Liver (tissue), 9 donors: Measurements from ENCODE around the gene TCEA2. TPM values are rescaled to one million over a fixed set of nuclear protein-coding genes. Genes with fewer than 3 reads are reported as not detected.

Experiments used
- DNase-seq: peaks from one replicate; pipeline ENCODE4 v3.0.0-alpha.2; 2017; ENCODE audit warnings: low spot score
- H3K27ac ChIP-seq, 2 donors: one replicate each; pipeline ENCODE4 v1.7.0; 2013; ENCODE audit warnings: inconsistent platforms in 2 of 2, low read length in 2 of 2, control low read depth in 1 of 2, low read depth in 1 of 2, mild to moderate bottlenecking in 1 of 2
- H3K27me3 ChIP-seq, 4 donors: one replicate each; pipeline versions ENCODE4 v1.6.1 to v1.7.0; 2013; ENCODE audit warnings: low read length in 3 of 4, inconsistent platforms in 1 of 4, mild to moderate bottlenecking in 1 of 4, moderate library complexity in 1 of 4; ENCODE audit not compliant: control insufficient read depth in 4 of 4, insufficient read depth in 4 of 4
- H3K36me3 ChIP-seq, 4 donors: one replicate each; pipeline versions ENCODE4 v1.6.1 to v1.7.0; 2013; ENCODE audit warnings: low read length in 3 of 4, mild to moderate bottlenecking in 3 of 4, low read depth in 1 of 4, moderate library complexity in 1 of 4; ENCODE audit not compliant: control insufficient read depth in 4 of 4, insufficient read depth in 3 of 4
- H3K4me1 ChIP-seq, 4 donors: one replicate each; pipeline versions ENCODE4 v1.6.1 to v1.7.0; 2013; ENCODE audit warnings: low read length in 3 of 4, mild to moderate bottlenecking in 3 of 4, moderate library complexity in 1 of 4; ENCODE audit not compliant: control insufficient read depth in 4 of 4, insufficient read depth in 4 of 4
- H3K4me3 ChIP-seq, 3 donors: one replicate each; pipeline versions ENCODE4 v1.6.1 to v1.7.0; 2013; ENCODE audit warnings: low read length in 3 of 3, control low read depth in 1 of 3, low read depth in 1 of 3, mild to moderate bottlenecking in 1 of 3
- H3K9ac ChIP-seq, 2 donors: one replicate each; pipeline ENCODE4 v1.7.0; 2013; ENCODE audit warnings: low read length in 2 of 2, mild to moderate bottlenecking in 2 of 2, moderate library complexity in 2 of 2, control low read depth in 1 of 2, low read depth in 1 of 2
- H3K9me3 ChIP-seq, 4 donors: one replicate each; pipeline versions ENCODE4 v1.6.1 to v1.7.0; 2013; ENCODE audit warnings: low read length in 3 of 4; ENCODE audit not compliant: control insufficient read depth in 4 of 4
- ATF3 ChIP-seq: IDR thresholded peaks from 2 replicates; pipeline ENCODE4 v1.6.1; 2016; ENCODE audit warnings: antibody characterized with exemption
- FOXA1 ChIP-seq: IDR thresholded peaks from 2 replicates; pipeline ENCODE4 v1.6.1; 2016; ENCODE audit warnings: antibody characterized with exemption
- GABPA ChIP-seq, 2 donors: IDR thresholded peaks in 1 of 2; conservative IDR thresholded peaks in 1 of 2; 2 replicates each; pipeline ENCODE4 v1.6.1; 2016; ENCODE audit warnings: antibody characterized with exemption in 2 of 2, mild to moderate bottlenecking in 1 of 2, moderate library complexity in 1 of 2
- HNF4G ChIP-seq: IDR thresholded peaks from 2 replicates; pipeline ENCODE4 v1.6.1; 2016; ENCODE audit warnings: antibody characterized with exemption
- JUND ChIP-seq, 2 donors: IDR thresholded peaks; 2 replicates each; pipeline ENCODE4 v1.6.1; 2016; ENCODE audit warnings: antibody characterized with exemption in 2 of 2
- RAD21 ChIP-seq, 2 donors: IDR thresholded peaks; 2 replicates each; pipeline ENCODE4 v1.6.1; 2016; ENCODE audit warnings: antibody characterized with exemption in 2 of 2, mild to moderate bottlenecking in 2 of 2
- RXRA ChIP-seq, 2 donors: IDR thresholded peaks; 2 replicates each; pipeline ENCODE4 v1.6.1; 2017 to 2018; ENCODE audit warnings: antibody characterized with exemption in 2 of 2, mild to moderate bottlenecking in 1 of 2
- SP1 ChIP-seq: IDR thresholded peaks from 2 replicates; pipeline ENCODE4 v1.6.1; 2018; ENCODE audit warnings: antibody characterized with exemption, mild to moderate bottlenecking
- TAF1 ChIP-seq: conservative IDR thresholded peaks from 2 replicates; pipeline ENCODE4 v1.6.1; 2016; ENCODE audit warnings: antibody characterized with exemption, mild to moderate bottlenecking
- YY1 ChIP-seq: IDR thresholded peaks from 2 replicates; pipeline ENCODE4 v1.6.1; 2016; ENCODE audit warnings: antibody characterized with exemption, mild to moderate bottlenecking
- WGBS: extraction: QIAGEN DNeasy Blood & Tissue Kit; methylation state at CpG from one replicate; pipeline ENCODE4 v1.1.7; 2013; 5-methylcytosine and 5-hydroxymethylcytosine counted together
- polyA plus RNA-seq, 2 donors: library from polyadenylated mRNA; stranded (reverse) in 1 of 2; unstranded in 1 of 2; fragments of 200-250 nt in 1 of 2; fragments of >200 nt in 1 of 2; fragmentation: Nextera tagmentation in 1 of 2; extraction: Ambion mirVana in 1 of 2; gene quantifications; one replicate each; pipeline versions ENCODE4 v1.2.1 to v1.2.3, GENCODE V29; 2013 to 2015
- total RNA-seq, 2 donors: library from RNA; depleted of rRNA; stranded (reverse); fragments of >200 nt; gene quantifications; one replicate each; pipeline ENCODE4 v1.2.3, GENCODE V29; 2014
- TF ChIP-seq, protein P1 (sequence below): IDR thresholded peaks from 2 replicates; pipeline ENCODE4 v1.6.1; 2016; ENCODE audit warnings: antibody characterized with exemption
- TF ChIP-seq, protein P2 (sequence below): IDR thresholded peaks from 2 replicates; pipeline ENCODE4 v1.6.1; 2016; ENCODE audit warnings: antibody characterized with exemption
- TF ChIP-seq, protein P3 (sequence below): IDR thresholded peaks from 2 replicates; pipeline ENCODE4 v1.6.1; 2016; ENCODE audit warnings: antibody characterized with exemption, mild to moderate bottlenecking
- TF ChIP-seq, protein P4 (sequence below): fragments of 150-350 bp; IDR thresholded peaks from 2 replicates; pipeline ENCODE4 v1.5.1; 2017; ENCODE audit warnings: improper control_type of control experiment, low read depth, low read length; ENCODE audit not compliant: missing input control
- donor health status: healthy.
- donor health status: healthy.
- donor health status: healthy.
- donor health status: healthy.
- donor health status: healthy.

TCEA2 gene
- total and polyA plus RNA-seq, 4 donors = 4.6 to 22.6 (median 11.8) TPM

DNA sequence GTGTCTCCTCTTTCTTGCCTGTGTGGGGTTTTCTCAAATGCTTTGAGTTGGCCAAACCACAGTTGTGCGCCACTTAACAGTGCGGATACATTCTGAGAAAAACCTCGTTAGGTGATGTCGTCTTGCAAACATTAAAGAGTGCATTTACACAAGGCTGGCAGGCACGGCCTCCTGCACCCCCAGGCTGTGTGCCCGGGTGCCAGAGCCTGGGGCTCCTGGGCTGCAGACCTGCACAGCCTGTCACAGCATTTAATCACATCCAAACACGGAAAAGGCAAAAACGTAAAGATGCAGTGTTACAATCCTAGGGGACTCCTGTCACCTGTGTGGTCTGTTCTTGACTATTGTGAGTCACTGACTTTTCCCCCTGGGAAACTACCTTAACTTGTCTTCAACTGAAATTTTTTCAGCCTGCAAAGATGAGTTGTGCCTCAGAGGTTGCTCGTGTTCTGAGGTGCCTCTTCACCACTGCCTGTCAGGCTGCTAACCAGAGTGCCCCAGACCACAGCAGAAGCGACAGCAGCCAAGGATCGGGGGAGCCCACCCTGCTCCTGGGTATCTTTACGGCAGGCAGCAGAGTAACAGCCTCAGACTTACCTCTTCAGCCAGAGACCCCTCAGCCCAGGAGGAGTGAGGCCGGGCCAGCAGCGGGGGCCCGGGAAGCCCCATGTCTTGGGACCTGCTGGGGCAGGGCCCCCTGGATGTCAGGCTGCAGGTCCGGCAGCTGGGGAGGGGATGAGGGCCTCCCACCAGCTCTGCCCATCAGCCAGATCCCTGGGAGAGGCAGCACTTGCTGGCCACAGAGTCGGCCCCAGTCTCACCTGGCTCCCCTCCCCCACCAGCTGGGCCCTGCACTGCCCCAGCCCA is 27.7 kb upstream of the TCEA2 start:
- WGBS = 87% methylated on average over 17 of the region's 17 CpGs
- Histone ChIP-seq H3K27ac (no peak overlapping the region), H3K36me3 (peaks cover 5 to 35% (median 13%) of the 10 kb centered on the region in 4 donors), H3K4me1 (peaks cover 4 to 19% (median 11%) of the 10 kb centered on the region in 4 donors), H3K9me3 (no peaks in the 10 kb centered on the region), H3K9ac (no peak overlapping the region), H3K4me3 (no peak overlapping the region), H3K27me3 (peaks cover 0 to 3% (median 0%) of the 10 kb centered on the region in 4 donors)
- DNase-seq = no peak
- TF ChIP-seq, protein P1, sequence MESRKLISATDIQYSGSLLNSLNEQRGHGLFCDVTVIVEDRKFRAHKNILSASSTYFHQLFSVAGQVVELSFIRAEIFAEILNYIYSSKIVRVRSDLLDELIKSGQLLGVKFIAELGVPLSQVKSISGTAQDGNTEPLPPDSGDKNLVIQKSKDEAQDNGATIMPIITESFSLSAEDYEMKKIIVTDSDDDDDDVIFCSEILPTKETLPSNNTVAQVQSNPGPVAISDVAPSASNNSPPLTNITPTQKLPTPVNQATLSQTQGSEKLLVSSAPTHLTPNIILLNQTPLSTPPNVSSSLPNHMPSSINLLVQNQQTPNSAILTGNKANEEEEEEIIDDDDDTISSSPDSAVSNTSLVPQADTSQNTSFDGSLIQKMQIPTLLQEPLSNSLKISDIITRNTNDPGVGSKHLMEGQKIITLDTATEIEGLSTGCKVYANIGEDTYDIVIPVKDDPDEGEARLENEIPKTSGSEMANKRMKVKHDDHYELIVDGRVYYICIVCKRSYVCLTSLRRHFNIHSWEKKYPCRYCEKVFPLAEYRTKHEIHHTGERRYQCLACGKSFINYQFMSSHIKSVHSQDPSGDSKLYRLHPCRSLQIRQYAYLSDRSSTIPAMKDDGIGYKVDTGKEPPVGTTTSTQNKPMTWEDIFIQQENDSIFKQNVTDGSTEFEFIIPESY = no peak
- TF ChIP-seq JUND (IDR thresholded peaks at IDR 0.05) (no peak), FOXA1 (no peak), GABPA (IDR thresholded peaks at IDR 0.05 in 1 of 2, conservative IDR thresholded peaks at IDR 0.05 in 1 of 2) (no peak), SP1 (no peak), RXRA (IDR thresholded peaks at IDR 0.05) (no peak), YY1 (no peak)
- TF ChIP-seq, protein P2, sequence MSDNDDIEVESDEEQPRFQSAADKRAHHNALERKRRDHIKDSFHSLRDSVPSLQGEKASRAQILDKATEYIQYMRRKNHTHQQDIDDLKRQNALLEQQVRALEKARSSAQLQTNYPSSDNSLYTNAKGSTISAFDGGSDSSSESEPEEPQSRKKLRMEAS = no peak
- TF ChIP-seq, protein P3, sequence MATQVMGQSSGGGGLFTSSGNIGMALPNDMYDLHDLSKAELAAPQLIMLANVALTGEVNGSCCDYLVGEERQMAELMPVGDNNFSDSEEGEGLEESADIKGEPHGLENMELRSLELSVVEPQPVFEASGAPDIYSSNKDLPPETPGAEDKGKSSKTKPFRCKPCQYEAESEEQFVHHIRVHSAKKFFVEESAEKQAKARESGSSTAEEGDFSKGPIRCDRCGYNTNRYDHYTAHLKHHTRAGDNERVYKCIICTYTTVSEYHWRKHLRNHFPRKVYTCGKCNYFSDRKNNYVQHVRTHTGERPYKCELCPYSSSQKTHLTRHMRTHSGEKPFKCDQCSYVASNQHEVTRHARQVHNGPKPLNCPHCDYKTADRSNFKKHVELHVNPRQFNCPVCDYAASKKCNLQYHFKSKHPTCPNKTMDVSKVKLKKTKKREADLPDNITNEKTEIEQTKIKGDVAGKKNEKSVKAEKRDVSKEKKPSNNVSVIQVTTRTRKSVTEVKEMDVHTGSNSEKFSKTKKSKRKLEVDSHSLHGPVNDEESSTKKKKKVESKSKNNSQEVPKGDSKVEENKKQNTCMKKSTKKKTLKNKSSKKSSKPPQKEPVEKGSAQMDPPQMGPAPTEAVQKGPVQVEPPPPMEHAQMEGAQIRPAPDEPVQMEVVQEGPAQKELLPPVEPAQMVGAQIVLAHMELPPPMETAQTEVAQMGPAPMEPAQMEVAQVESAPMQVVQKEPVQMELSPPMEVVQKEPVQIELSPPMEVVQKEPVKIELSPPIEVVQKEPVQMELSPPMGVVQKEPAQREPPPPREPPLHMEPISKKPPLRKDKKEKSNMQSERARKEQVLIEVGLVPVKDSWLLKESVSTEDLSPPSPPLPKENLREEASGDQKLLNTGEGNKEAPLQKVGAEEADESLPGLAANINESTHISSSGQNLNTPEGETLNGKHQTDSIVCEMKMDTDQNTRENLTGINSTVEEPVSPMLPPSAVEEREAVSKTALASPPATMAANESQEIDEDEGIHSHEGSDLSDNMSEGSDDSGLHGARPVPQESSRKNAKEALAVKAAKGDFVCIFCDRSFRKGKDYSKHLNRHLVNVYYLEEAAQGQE = no peak

GRCh38 chr20:64035933-64036345 is 27.1 kb upstream of the TCEA2 start, which contains the start of gene C20orf204:
Gene C20orf204, plus strand, starts transcription at chr20:64036182. Its CDS starts 142 bp downstream, at chr20:64036324.
- WGBS = 80% methylated on average over 10 of the region's 10 CpGs
- no peak for DNase-seq
- Histone ChIP-seq H3K4me1 (peaks cover 4 to 19% (median 11%) of the 10 kb centered on the region in 4 donors), H3K9ac (no peak within 1 kb of the TSS), H3K27me3 (peaks cover 0 to 3% (median 0%) of the 10 kb centered on the region in 4 donors), H3K9me3 (no peaks in the 10 kb centered on the region), H3K4me3 (no peak within 1 kb of the TSS), H3K36me3 (peaks cover 5 to 29% (median 13%) of the 10 kb centered on the region in 4 donors), H3K27ac (no peak within 1 kb of the TSS)
- TF ChIP-seq RXRA (IDR thresholded peaks at IDR 0.05) = no peak
- TF ChIP-seq HNF4G = no peak
- TF ChIP-seq, protein P1 = no peak
- TF ChIP-seq TAF1 = no peak
- TF ChIP-seq, protein P2 = no peak
- TF ChIP-seq JUND (IDR thresholded peaks at IDR 0.05) = no peak
- TF ChIP-seq FOXA1 = no peak
- TF ChIP-seq, protein P4, sequence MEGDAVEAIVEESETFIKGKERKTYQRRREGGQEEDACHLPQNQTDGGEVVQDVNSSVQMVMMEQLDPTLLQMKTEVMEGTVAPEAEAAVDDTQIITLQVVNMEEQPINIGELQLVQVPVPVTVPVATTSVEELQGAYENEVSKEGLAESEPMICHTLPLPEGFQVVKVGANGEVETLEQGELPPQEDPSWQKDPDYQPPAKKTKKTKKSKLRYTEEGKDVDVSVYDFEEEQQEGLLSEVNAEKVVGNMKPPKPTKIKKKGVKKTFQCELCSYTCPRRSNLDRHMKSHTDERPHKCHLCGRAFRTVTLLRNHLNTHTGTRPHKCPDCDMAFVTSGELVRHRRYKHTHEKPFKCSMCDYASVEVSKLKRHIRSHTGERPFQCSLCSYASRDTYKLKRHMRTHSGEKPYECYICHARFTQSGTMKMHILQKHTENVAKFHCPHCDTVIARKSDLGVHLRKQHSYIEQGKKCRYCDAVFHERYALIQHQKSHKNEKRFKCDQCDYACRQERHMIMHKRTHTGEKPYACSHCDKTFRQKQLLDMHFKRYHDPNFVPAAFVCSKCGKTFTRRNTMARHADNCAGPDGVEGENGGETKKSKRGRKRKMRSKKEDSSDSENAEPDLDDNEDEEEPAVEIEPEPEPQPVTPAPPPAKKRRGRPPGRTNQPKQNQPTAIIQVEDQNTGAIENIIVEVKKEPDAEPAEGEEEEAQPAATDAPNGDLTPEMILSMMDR = no peak
- TF ChIP-seq GABPA (IDR thresholded peaks at IDR 0.05 in 1 of 2, conservative IDR thresholded peaks at IDR 0.05 in 1 of 2) = no peak
- no peak for TF ChIP-seq SP1
- TF ChIP-seq RAD21 (IDR thresholded peaks at IDR 0.05) = no peak
- TF ChIP-seq, protein P3 = no peak
- TF ChIP-seq ATF3 = no peak
- no peak for TF ChIP-seq YY1
